Suprapubic skin (tissue), 3 donors: ENCODE data around the gene NLGN2.

Experiments used
- EP300 ChIP-seq: sonication (generic); formaldehyde crosslinking; IDR thresholded peaks from one replicate; pipeline ENCODE4 v1.6.1; 2017; ENCODE audit warnings: antibody characterized with exemption
- TF ChIP-seq, protein P1 (sequence below), 2 donors: fragments of 200-600 bp in 1 of 2; fragments of 450-650 bp in 1 of 2; sonication (generic) in 1 of 2; IDR thresholded peaks; one replicate each; pipeline ENCODE4 v1.5.1; 2016 to 2019; ENCODE audit warnings: antibody characterized with exemption in 2 of 2, mild to moderate bottlenecking in 1 of 2, moderate library complexity in 1 of 2

DNA sequence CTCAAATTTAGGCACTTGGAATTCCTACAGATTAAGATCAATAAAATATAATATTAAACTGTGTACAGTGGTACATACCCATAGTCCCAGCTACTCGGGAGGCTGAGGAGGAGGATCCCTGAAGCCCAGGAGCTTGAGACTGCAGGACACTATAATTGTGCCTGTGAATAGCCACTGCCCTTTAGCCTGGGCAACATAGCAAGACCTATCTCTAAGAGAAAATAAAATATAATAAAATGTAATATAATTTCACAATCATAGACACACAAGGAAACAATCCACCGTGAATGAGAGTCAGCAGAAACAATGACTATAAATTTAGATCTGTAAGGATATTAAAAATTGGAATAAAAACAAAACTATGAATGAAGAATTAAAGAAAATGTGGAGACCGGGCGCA, 36.8 kb upstream of the NLGN2 start:
- no peak for TF ChIP-seq EP300
- TF ChIP-seq, protein P1, sequence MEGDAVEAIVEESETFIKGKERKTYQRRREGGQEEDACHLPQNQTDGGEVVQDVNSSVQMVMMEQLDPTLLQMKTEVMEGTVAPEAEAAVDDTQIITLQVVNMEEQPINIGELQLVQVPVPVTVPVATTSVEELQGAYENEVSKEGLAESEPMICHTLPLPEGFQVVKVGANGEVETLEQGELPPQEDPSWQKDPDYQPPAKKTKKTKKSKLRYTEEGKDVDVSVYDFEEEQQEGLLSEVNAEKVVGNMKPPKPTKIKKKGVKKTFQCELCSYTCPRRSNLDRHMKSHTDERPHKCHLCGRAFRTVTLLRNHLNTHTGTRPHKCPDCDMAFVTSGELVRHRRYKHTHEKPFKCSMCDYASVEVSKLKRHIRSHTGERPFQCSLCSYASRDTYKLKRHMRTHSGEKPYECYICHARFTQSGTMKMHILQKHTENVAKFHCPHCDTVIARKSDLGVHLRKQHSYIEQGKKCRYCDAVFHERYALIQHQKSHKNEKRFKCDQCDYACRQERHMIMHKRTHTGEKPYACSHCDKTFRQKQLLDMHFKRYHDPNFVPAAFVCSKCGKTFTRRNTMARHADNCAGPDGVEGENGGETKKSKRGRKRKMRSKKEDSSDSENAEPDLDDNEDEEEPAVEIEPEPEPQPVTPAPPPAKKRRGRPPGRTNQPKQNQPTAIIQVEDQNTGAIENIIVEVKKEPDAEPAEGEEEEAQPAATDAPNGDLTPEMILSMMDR (IDR thresholded peaks at IDR 0.05) = no peak
